Measurements from ENCODE around the gene LRCH4.

Gene LRCH4

GRCh38 chr7:100580466-100581283, 5.3 kb downstream of the LRCH4 start:
- no peak for DNase-seq

GRCh38 chr7:100578246-100579183, 7.4 kb downstream of the LRCH4 start:
- no peak for DNase-seq

- no peak for DNase-seq
These were observed 8.4 kb downstream of the LRCH4 start for GRCh38 chr7:100577507-100577906.

- no peak for DNase-seq
These were observed 8.8 kb downstream of the LRCH4 start for GRCh38 chr7:100577103-100577502.

GRCh38 chr7:100576384-100576993, 9.4 kb downstream of the LRCH4 start:
- no peak for DNase-seq

- DNase-seq = no peak
These were observed 10.1 kb downstream of the LRCH4 start for GRCh38 chr7:100575746-100576383.

- no peak for DNase-seq
These were observed 10.7 kb downstream of the LRCH4 start for GRCh38 chr7:100575206-100575631.

- no peak for DNase-seq
These were observed 11.3 kb downstream of the LRCH4 start for GRCh38 chr7:100574362-100575205.

- no peak for DNase-seq
These were observed 12.1 kb downstream of the LRCH4 start, which contains the start of gene SAP25 for GRCh38 chr7:100573691-100574361. SAP25 (minus strand) TSS chr7:100573900; CDS start chr7:100573742, 158 bp downstream.

- no peak for DNase-seq
These were observed 12.8 kb downstream of the LRCH4 start for GRCh38 chr7:100572949-100573675.

GRCh38 chr7:100572281-100572948, 13.5 kb downstream of the LRCH4 start:
- DNase-seq = no peak

- DNase-seq = no peak
These were observed 14.2 kb downstream of the LRCH4 start for GRCh38 chr7:100571829-100572116.

- no peak for DNase-seq
These were observed 14.7 kb downstream of the LRCH4 start for GRCh38 chr7:100570954-100571828.

GRCh38 chr7:100568896-100569844, 16.8 kb downstream of the LRCH4 start:
- peak; percentile 53 for DNase-seq

GRCh38 chr7:100568176-100568895, 17.6 kb downstream of the LRCH4 start:
- DNase-seq = no peak

- no peak for DNase-seq
These were observed 18.2 kb downstream of the LRCH4 start for GRCh38 chr7:100567751-100568175.

Measured in CD4-positive, alpha-beta T cell treated with Interleukin-4 for 4 hours (primary cell).